GM18508 (cell line): ENCODE data around the gene LONP1.

Experiments
- ATAC-seq: cut with Tn5 transposase; IDR thresholded peaks from one replicate; pipeline ENCODE4 v1.9.1; 2021; ENCODE audit warnings: moderate number of reproducible peaks; ENCODE audit not compliant: insufficient read depth, unreplicated experiment

LONP1 gene

GRCh38 chr19:5680437-5681368, 39.2 kb downstream of the LONP1 start, which contains the start of the genes HSD11B1L and MICOS13:
TSS of gene HSD11B1L (plus strand) at chr19:5681027. CDS start at chr19:5684833, 3,806 bp downstream.
TSS of gene MICOS13 (minus strand) at chr19:5680516. CDS start at chr19:5680486, 30 bp downstream.
- ATAC-seq = peak; percentile 74

- no peak for ATAC-seq
Measured at GRCh38 chr19:5680084-5680436, 39.9 kb downstream of the LONP1 start.

GRCh38 chr19:5679289-5680083, 40.5 kb downstream of the LONP1 start:
- ATAC-seq = no peak

GRCh38 chr19:5678071-5678718, 41.8 kb downstream of the LONP1 start:
- no peak for ATAC-seq

GRCh38 chr19:5677580-5677979, 42.4 kb downstream of the LONP1 start:
- no peak for ATAC-seq

GRCh38 chr19:5677136-5677535, 42.8 kb downstream of the LONP1 start:
- ATAC-seq = no peak

- ATAC-seq = no peak
Measured at GRCh38 chr19:5676772-5677105, 43.2 kb downstream of the LONP1 start.

- no peak for ATAC-seq
Measured at GRCh38 chr19:5676105-5676771, 43.7 kb downstream of the LONP1 start.

GRCh38 chr19:5674714-5675113, 45.2 kb downstream of the LONP1 start:
- no peak for ATAC-seq

GRCh38 chr19:5673752-5674151, 46.2 kb downstream of the LONP1 start:
- ATAC-seq = no peak

- ATAC-seq = no peak
Measured at GRCh38 chr19:5672708-5673459, 47.1 kb downstream of the LONP1 start.

- no peak for ATAC-seq
Measured at GRCh38 chr19:5671600-5671999, 48.3 kb downstream of the LONP1 start.

GRCh38 chr19:5669212-5669611, 50.7 kb downstream of the LONP1 start:
- ATAC-seq = no peak

- ATAC-seq = no peak
Measured at GRCh38 chr19:5667751-5668271, 52.1 kb downstream of the LONP1 start.

- no peak for ATAC-seq
Measured at GRCh38 chr19:5666921-5667610, 52.9 kb downstream of the LONP1 start.

GRCh38 chr19:5665781-5666513, 54.0 kb downstream of the LONP1 start:
- no peak for ATAC-seq

- ATAC-seq = no peak
Measured at GRCh38 chr19:5664515-5664914, 55.4 kb downstream of the LONP1 start.

- no peak for ATAC-seq
Measured at GRCh38 chr19:5663904-5664303, 56.0 kb downstream of the LONP1 start.
